GM18907 (cell line): ENCODE results near the gene ATP6V0C.

ENCODE experiments used
- ATAC-seq: cut with Tn5 transposase; IDR thresholded peaks from one replicate; pipeline ENCODE4 v1.9.1; 2021; ENCODE audit warnings: mild to moderate bottlenecking, moderate library complexity; ENCODE audit not compliant: unreplicated experiment

The ATP6V0C gene

GRCh38 chr16:2490190-2491105 lies 23.3 kb upstream of the ATP6V0C start:
- ATAC-seq = no peak

DNA sequence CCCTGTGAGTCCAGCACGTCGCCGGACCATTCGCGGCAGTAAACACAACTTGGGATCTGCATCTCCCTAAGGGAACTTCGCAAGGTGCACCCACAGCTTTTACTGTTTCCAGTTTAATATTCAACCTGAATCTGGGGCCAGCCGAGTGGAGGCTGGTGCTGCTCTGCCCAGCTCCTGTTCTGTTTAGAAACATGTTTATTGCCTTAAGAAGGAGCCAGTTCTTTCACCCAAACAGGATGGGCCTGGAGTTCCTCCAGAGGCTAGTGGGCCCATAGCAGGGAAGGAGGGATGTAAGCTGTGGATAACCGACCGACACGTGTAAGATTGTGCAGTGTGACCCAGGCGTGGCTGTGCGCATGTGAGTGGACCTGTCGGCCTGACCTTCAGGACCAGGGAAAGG lies 21.5 kb upstream of the ATP6V0C start:
- ATAC-seq = no peak

DNA sequence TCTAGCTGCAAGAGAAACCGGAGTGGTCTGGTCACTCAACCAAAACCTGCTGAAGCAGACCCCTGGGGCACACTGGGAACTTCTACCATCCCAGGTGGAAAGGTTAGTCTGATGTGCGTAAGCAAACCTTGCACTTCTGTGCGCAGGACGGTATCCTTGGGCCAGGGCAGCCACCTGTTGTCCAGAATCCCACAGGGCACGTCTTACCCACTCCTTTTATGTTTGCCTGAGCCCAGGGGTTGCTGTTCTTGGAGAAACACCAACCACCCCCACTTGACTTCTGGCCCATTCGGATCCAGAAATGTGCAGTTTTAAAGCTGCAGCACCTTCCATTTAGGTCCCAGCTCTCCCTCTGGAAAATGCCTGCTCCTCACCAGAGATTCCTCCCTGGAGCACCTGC lies 20.1 kb upstream of the ATP6V0C start:
- no peak for ATAC-seq

GRCh38 chr16:2494616-2495015 lies 19.1 kb upstream of the ATP6V0C start:
- ATAC-seq = no peak

- ATAC-seq = no peak
Measured at GRCh38 chr16:2495041-2495440, 18.7 kb upstream of the ATP6V0C start.

DNA sequence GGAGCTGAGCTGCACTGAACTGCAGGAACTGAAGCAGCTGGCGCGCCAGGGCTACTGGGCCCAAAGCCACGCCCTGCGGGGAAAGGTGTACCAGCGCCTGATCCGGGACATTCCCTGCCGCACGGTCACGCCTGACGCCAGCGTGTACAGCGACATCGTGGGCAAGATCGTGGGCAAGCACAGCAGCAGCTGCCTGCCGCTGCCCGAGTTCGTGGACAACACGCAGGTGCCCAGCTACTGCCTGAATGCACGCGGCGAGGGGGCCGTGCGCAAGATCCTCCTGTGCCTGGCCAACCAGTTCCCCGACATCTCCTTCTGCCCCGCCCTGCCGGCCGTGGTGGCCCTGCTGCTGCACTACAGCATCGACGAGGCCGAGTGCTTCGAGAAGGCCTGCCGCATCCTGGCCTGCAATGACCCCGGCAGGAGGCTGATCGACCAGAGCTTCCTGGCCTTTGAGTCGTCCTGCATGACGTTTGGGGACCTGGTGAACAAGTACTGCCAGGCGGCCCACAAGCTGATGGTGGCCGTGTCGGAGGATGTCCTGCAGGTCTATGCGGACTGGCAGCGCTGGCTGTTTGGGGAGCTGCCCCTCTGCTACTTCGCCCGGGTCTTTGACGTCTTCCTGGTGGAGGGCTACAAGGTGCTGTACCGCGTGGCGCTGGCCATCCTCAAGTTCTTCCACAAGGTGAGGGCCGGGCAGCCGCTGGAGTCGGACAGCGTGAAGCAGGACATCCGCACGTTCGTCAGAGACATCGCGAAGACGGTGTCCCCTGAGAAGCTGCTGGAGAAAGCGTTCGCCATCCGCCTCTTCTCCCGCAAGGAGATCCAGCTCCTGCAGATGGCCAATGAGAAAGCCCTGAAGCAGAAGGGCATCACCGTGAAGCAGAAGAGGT lies 17.3 kb upstream of the ATP6V0C start:
- ATAC-seq = no peak

DNA sequence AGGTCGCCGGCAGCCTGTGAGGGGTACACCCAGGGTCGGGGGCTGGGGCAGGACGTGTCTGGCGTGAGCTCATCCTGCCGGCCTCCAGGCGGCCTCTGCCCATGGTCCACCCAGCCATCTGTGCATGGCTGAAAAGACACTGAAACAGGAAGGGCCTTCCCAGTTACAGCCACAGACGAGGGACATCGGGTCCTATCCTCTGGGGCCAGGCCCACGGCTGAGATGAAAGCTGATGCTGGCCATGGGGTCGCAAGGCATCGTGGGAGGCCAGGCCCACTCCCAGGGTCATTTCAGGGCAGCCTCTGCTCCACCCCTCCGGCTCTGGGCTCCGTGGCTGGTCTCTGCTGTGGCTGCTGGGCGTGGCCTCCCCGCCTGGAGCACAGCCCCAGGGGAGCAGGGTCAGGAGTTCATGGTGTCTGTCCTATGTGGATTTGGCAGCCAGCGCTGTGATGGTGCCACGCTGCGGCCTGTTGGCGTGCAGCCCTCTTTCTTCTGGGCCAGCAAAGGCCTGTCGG lies 16.6 kb upstream of the ATP6V0C start:
- no peak for ATAC-seq

GRCh38 chr16:2497695-2498484 lies 15.9 kb upstream of the ATP6V0C start:
- ATAC-seq = no peak

DNA sequence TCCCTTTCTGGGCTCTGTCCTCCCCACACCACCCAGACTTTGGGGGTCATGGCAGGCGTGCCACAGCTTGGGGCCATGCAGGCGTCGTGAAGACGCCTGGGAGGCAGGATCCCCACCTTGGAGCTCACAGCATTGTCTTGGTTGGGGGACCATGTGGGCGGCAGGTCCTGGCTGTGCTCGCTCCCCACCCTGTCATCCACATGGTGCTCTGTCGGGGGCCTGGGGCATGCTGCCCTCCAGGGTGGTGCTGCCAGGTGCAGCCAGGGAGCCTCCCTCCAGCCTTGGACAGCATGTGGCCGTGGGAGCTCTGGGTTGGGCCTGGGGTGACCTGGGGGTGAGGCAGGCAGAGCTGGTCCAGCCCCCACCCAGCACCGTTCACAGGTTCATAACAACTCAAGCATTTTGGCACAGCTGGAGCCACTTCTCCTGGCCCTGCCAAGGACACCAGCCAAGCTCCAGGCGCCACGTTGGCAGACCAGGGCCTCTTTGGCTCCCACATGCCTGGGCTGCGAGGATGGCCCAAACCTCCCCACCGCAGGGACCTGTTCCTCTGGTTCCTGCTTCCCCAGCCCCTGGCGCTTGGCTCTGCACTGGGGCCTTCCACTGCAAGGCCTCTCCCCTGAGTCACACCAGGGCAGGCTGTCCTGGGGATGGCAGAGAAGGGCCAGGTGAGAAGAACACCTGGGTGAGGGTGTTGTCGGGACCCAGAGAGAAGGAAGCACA lies 15.1 kb upstream of the ATP6V0C start:
- ATAC-seq = no peak

- ATAC-seq = no peak
Measured at GRCh38 chr16:2499454-2499853, 14.3 kb upstream of the ATP6V0C start.

DNA sequence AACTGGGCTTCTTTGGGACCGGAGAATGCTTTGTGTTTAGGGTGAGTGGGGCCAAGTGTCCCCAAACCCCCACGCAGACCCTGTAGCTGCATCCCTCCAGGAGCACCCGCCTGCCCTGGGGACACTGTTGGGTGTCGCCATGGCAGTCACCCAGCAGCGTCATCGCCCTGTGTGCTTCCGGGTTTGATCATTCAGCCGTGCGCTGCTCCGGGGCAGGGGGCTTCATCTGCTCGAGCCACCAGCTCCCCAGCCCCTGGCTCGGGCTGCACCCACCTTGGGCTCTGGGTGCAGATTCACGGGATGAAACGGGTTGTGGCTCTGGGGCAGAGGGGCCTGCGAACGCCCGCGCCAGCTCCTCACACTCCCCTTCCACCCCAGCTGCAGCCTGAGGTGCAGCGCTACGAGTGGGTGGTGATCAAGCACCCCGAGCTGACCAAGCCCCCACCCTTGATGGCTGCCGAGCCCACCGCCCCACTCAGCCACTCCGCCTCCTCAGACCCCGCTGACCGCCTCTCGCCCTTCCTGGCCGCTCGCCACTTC lies 13.8 kb upstream of the ATP6V0C start:
- ATAC-seq = no peak

GRCh38 chr16:2500430-2500917 lies 13.3 kb upstream of the ATP6V0C start:
- ATAC-seq = no peak

- ATAC-seq = peak; percentile 52
Measured at GRCh38 chr16:2500918-2501750, 12.6 kb upstream of the ATP6V0C start.

DNA sequence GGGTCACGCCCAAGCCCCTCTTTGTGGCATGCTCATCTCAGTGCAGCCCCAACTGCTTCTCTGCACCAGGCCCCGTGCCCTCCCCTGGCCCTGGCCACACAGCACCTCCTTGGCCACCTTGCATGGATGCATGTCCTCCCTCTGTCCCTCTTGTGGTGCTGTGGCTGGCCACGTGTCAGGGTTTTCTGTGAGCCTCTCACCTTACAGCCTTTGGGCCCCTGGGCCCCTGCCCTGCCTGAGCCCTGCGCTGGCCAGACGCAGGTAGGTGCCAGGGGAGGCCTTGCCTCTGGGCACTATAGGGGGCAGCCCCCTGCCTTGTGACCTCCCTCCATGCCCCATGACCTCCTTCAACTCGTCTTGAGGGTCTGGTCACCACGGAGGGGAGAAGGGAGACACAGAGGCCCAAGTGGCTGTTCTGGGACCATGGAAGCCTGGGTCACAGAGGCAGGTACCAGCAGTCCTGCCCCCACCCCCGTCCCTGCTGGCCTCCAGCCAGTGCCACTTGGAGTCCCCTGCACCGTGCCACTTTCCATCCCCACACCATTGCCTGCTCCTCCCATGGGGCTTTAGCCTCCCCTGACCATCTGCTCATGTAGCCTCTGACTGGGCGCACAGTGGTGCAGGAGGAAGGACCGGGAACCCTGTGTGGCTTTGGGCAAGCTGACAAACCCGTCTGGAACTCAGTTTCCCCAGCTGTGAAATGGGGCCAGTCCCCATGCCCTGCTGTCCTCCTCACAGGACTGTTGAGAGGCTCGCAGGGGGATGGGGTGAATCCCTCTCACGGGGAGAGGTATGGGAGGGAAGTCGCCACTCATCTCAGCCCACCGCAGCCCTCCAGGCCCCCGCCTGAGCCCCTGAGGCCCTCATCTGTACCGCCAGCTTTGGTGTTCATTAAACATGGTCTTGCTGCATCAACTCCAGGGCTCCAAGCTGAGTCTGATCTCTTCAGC lies 11.5 kb upstream of the ATP6V0C start:
- ATAC-seq = no peak

GRCh38 chr16:2505695-2506094 lies 8.1 kb upstream of the ATP6V0C start:
- ATAC-seq = no peak

- peak; percentile 50 for ATAC-seq
Measured at GRCh38 chr16:2507052-2507659, 6.6 kb upstream of the ATP6V0C start.

DNA sequence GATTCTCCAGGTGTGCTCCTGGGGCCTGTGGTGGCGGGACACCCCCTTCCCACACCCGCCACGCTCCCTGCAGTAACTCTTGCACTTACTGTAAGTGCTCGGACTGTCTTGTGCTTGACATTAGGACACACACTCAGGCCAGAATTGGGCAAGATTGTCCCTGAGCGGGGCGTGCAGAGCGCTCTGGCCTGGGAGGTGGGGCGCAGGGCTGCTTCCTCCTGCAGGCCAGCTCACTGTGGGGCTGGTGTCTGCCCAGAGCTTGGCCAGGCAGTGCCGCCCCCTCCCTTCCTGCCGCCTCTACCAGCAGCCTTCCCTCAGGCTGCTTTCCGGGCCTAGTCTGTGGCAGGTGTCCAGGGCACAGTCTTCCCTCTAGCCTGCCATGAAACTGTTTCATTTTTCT lies 6.1 kb upstream of the ATP6V0C start:
- peak; percentile 20 for ATAC-seq
